Measurements from ENCODE around the gene ZBTB40. TPM values are rescaled to one million over a fixed set of nuclear protein-coding genes. Genes with fewer than 3 reads are reported as not detected.

The ZBTB40 gene
- total RNA-seq, 2 experiments from 2014 or later: 14.0 to 14.3 TPM

DNA sequence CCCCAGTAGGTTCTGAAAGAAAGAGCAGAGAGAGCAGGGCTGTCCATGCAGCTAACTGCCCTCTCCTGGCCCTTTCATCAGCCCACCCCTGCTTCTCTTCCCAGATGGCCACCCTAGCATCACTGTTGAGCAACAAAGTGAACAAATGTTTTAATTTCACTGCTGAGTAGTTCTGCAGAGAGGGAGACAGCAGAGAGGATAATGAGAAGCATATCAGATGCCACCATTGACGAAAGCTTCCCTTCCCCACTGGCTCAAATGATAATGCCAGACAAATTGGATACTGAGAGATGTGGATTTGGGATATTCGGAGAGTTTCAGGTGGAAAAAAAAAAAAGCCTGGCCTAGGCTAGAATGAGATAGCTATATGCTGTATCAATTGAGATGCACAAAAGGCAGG, 46.8 kb downstream of the ZBTB40 start:
- POLR2A ChIA-PET: no interaction called here
- CTCF ChIA-PET: no interaction called here
- DNase-seq (no peak), ATAC-seq (no peak)
- no peak for TF ChIP-seq CTCF (IDR thresholded peaks at IDR 0.05)
- intact Hi-C loops (cut with micrococcal nuclease): no loop called here
- peaks cover 6% of the 10 kb centered on the region for H3K4me1 Mint-ChIP-seq (ENCODE audit: low read depth)
- H3K36me3 Mint-ChIP-seq (ENCODE audit: low read depth): peaks cover 9% of the 10 kb centered on the region
- H3K27me3 Mint-ChIP-seq: no peaks in the 10 kb centered on the region
- H3K9me3 Mint-ChIP-seq: no peaks in the 10 kb centered on the region
- H3K4me3 Mint-ChIP-seq: no peak overlapping the region
- no peak overlapping the region for H3K27ac Mint-ChIP-seq

- peaks cover 6% of the 10 kb centered on the region for H3K4me1 Mint-ChIP-seq (ENCODE audit: low read depth)
- H3K27ac Mint-ChIP-seq: no peak overlapping the region
- no peak overlapping the region for H3K4me3 Mint-ChIP-seq
- no peak for ATAC-seq
- no peaks in the 10 kb centered on the region for H3K27me3 Mint-ChIP-seq
- TF ChIP-seq CTCF (IDR thresholded peaks at IDR 0.05): no peak
- H3K9me3 Mint-ChIP-seq: no peaks in the 10 kb centered on the region
- ChIA-PET POLR2A (no interaction called here), CTCF (no interaction called here)
- intact Hi-C loops (cut with micrococcal nuclease): no loop called here
- no peak for DNase-seq
- H3K36me3 Mint-ChIP-seq (ENCODE audit: low read depth): peaks cover 4% of the 10 kb centered on the region
Measured at GRCh38 chr1:22500058-22500457, 48.4 kb downstream of the ZBTB40 start.

GRCh38 chr1:22500471-22500870, 48.8 kb downstream of the ZBTB40 start:
- no peak for ATAC-seq
- ChIA-PET CTCF (no interaction called here), POLR2A (no interaction called here)
- Mint-ChIP-seq H3K36me3 (ENCODE audit: low read depth) (peaks cover 4% of the 10 kb centered on the region), H3K4me3 (no peak overlapping the region), H3K27me3 (no peaks in the 10 kb centered on the region), H3K4me1 (ENCODE audit: low read depth) (peaks cover 6% of the 10 kb centered on the region), H3K9me3 (no peaks in the 10 kb centered on the region), H3K27ac (no peak overlapping the region)
- DNase-seq: peak; percentile 8
- intact Hi-C loops (cut with micrococcal nuclease): no loop called here
- TF ChIP-seq CTCF (IDR thresholded peaks at IDR 0.05): no peak

GRCh38 chr1:22502202-22502601, 50.6 kb downstream of the ZBTB40 start:
- Mint-ChIP-seq H3K27ac (no peak overlapping the region), H3K4me1 (ENCODE audit: low read depth) (peaks cover 6% of the 10 kb centered on the region), H3K27me3 (no peaks in the 10 kb centered on the region), H3K36me3 (ENCODE audit: low read depth) (peaks cover 6% of the 10 kb centered on the region), H3K9me3 (no peaks in the 10 kb centered on the region), H3K4me3 (no peak overlapping the region)
- intact Hi-C loops (cut with micrococcal nuclease): no loop called here
- DNase-seq: no peak
- ChIA-PET POLR2A (no interaction called here), CTCF (no interaction called here)
- no peak for TF ChIP-seq CTCF (IDR thresholded peaks at IDR 0.05)
- no peak for ATAC-seq

DNA sequence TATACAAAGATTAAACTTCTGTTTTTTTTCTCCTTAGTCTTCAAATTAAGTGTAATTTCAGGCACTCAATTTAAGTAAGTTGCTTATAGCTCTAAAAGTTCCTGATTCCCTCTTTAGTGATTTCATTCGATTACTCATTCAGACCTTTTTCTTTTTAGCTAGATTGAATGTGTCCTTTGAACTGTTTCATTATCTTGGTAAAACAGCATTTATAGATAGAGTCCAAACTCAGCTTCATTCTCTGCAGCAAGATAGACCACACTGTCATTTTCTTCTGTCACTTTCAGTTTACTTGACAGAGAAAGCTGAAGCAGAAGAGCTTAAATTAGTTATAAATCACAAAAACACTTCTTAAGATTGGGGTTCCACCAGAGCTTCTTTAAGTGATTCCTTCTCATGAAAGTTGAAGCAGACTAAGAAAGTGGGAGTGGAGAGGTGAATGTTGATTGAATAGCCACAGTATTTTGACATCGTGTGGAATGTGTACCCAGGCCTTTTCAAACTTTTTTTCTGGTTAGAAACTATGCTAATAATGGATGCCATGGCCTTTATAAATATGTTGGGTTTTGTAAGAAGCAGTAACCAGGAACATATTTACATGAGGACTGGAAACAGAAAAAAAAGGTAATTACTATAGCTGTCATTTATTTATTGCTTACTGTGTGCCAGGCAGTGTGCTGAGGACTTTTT, 52.2 kb downstream of the ZBTB40 start:
- Mint-ChIP-seq H3K27ac (no peak overlapping the region), H3K9me3 (no peaks in the 10 kb centered on the region), H3K4me1 (ENCODE audit: low read depth) (peaks cover 6% of the 10 kb centered on the region), H3K27me3 (no peaks in the 10 kb centered on the region), H3K36me3 (ENCODE audit: low read depth) (peaks cover 10% of the 10 kb centered on the region), H3K4me3 (no peak overlapping the region)
- POLR2A ChIA-PET: no interaction called here
- no peak for ATAC-seq
- intact Hi-C loops (cut with micrococcal nuclease): no loop called here
- CTCF ChIA-PET: no interaction called here
- no peak for TF ChIP-seq CTCF (IDR thresholded peaks at IDR 0.05)
- DNase-seq: no peak
